GM10248 (cell line): ENCODE results near the gene IGFBP1.
A peak's percentile ranks its signal among the peaks of the same experiment; 100 is the strongest.

Experiments
- CTCF ChIA-PET: fragments of 300-600 bp; sonication (Branson Sonifier 250); formaldehyde crosslinking; extraction: SDS; loops from one replicate; lab custom pipeline; 2021; ENCODE audit warnings: antibody characterized with exemption; lab: Yijun Ruan, JAX
- POLR2A ChIA-PET: fragments of 350-650 bp; sonication (Branson Sonifier 250); formaldehyde crosslinking; extraction: SDS; loops from one replicate; lab custom pipeline; 2020; ENCODE audit warnings: antibody characterized with exemption; lab: Yijun Ruan, JAX
- DNase-seq: peaks from one replicate; pipeline ENCODE4 v3.0.0; 2012; ENCODE audit errors: extremely low spot score
- CTCF ChIP-seq: IDR thresholded peaks from 2 replicates; pipeline ENCODE4 v1.5.1; 2012; ENCODE audit warnings: mild to moderate bottlenecking, low read depth; ENCODE audit errors: extremely low read depth, missing control alignments, control extremely low read depth

Gene IGFBP1

GRCh38 chr7:45865594-45866410 is 22.5 kb upstream of the IGFBP1 start:
- TF ChIP-seq CTCF: no peak
- ChIA-PET CTCF (interaction anchor here (1.1 kb wide), 1 partner anchor 12 kb away, joined by 5 read pairs; no protein-coding TSS in a partner anchor), POLR2A (no interaction called here)
- no peak for DNase-seq

GRCh38 chr7:45867471-45867870 is 20.8 kb upstream of the IGFBP1 start:
- DNase-seq: no peak
- CTCF ChIA-PET: interaction anchor here (1.1 kb wide), 1 partner anchor 13 kb away, joined by 3 read pairs; no protein-coding TSS in a partner anchor
- TF ChIP-seq CTCF: no peak
- POLR2A ChIA-PET: no interaction called here

GRCh38 chr7:45869426-45869825 is 18.9 kb upstream of the IGFBP1 start:
- TF ChIP-seq CTCF: no peak
- CTCF ChIA-PET: interaction anchor here (1.5 to 2.3 kb wide), 2 partner anchors 9 to 15 kb away, joined by 4 to 5 read pairs; no protein-coding TSS in a partner anchor
- POLR2A ChIA-PET: no interaction called here
- DNase-seq: no peak

- DNase-seq: no peak
- ChIA-PET POLR2A (no interaction called here), CTCF (interaction anchor here (1.3 to 1.5 kb wide), 2 partner anchors 12 to 14 kb away, joined by 5 to 6 read pairs; no protein-coding TSS in a partner anchor)
- TF ChIP-seq CTCF: peak; percentile 54
These were observed 15.9 kb upstream of the IGFBP1 start for GRCh38 chr7:45872116-45873034.

- ChIA-PET POLR2A (no interaction called here), CTCF (interaction anchor here (1.5 kb wide), 1 partner anchor 12 kb away, joined by 5 read pairs; no protein-coding TSS in a partner anchor)
- DNase-seq: no peak
- TF ChIP-seq CTCF: no peak
These were observed 15.3 kb upstream of the IGFBP1 start, which contains the start of gene CCDC201 for GRCh38 chr7:45873035-45873354. Gene CCDC201, minus strand, starts transcription at chr7:45873082. Its CDS starts 75 bp downstream, at chr7:45873007.

GRCh38 chr7:45873355-45873754 is 14.9 kb upstream of the IGFBP1 start:
- no peak for TF ChIP-seq CTCF
- DNase-seq: no peak
- ChIA-PET POLR2A (no interaction called here), CTCF (no interaction called here)
